Adrenal gland (tissue), 5 donors: ENCODE results near the gene LAMC3.

Source experiments
- CTCF ChIP-seq, 6 experiments: fragments of 450-650 bp in 4 of 6; fragments of 200-600 bp in 2 of 6; sonication (generic) in 1 of 6; IDR thresholded peaks; 1 replicate in 5 of 6; 2 replicates in 1 of 6; pipeline versions ENCODE4 v1.5.1 to v1.8.0; 2016 to 2021; ENCODE audit warnings: antibody characterized with exemption in 6 of 6, mild to moderate bottlenecking in 2 of 6, moderate library complexity in 1 of 6
- POLR2A ChIP-seq, 2 donors: fragments of 450-650 bp; IDR thresholded peaks; one replicate each; pipeline ENCODE4 v1.6.1; 2017; ENCODE audit warnings: antibody characterized with exemption in 2 of 2, mild to moderate bottlenecking in 2 of 2, moderate library complexity in 1 of 2
- donor health status: DM: no; HTN: no; CAD: no.

- no peak for TF ChIP-seq CTCF (IDR thresholded peaks at IDR 0.05)
- no peak for TF ChIP-seq POLR2A (IDR thresholded peaks at IDR 0.05)
Observed at GRCh38 chr9:131045300-131046092, 36.5 kb downstream of the LAMC3 start.
